NT2/D1 (cell line): ENCODE data around the gene CD46.

Source experiments
- DNase-seq: peaks from one replicate; pipeline ENCODE4 v3.0.0-alpha.2; 2011; ENCODE audit warnings: low read depth, low spot score
- H3K27me3 ChIP-seq: 2 replicates; pipeline ENCODE4 v1.6.0; 2011; ENCODE audit warnings: mild to moderate bottlenecking; ENCODE audit not compliant: insufficient read length, insufficient read depth
- H3K36me3 ChIP-seq: 2 replicates; pipeline ENCODE4 v1.6.1; 2011; ENCODE audit warnings: mild to moderate bottlenecking, low read length, mixed read lengths; ENCODE audit not compliant: insufficient read depth, insufficient read length
- H3K4me1 ChIP-seq: 2 replicates; pipeline ENCODE4 v1.5.1; 2011; ENCODE audit not compliant: insufficient read depth, insufficient read length
- H3K4me3 ChIP-seq: 2 replicates; pipeline ENCODE4 v1.5.1; 2011; ENCODE audit warnings: low read depth; ENCODE audit not compliant: insufficient read length
- H3K9ac ChIP-seq: 2 replicates; pipeline ENCODE4 v1.6.0; 2011; ENCODE audit warnings: low read depth; ENCODE audit not compliant: insufficient read length
- H3K9me3 ChIP-seq: 2 replicates; pipeline ENCODE4 v1.5.1; 2011; ENCODE audit warnings: mild to moderate bottlenecking, low read length; ENCODE audit not compliant: insufficient read depth
- SUZ12 ChIP-seq: IDR thresholded peaks from 2 replicates; pipeline ENCODE4 v1.6.1; 2011; ENCODE audit not compliant: insufficient read length, insufficient read depth; ENCODE audit errors: extremely low read depth
- YY1 ChIP-seq: IDR thresholded peaks from 2 replicates; pipeline ENCODE4 v1.6.1; 2011; ENCODE audit not compliant: insufficient read length, insufficient read depth
- ZNF274 ChIP-seq: IDR thresholded peaks from 2 replicates; pipeline ENCODE4 v1.6.1; 2011; ENCODE audit warnings: mild to moderate bottlenecking, low read depth, low read length

The CD46 gene

GRCh38 chr1:207779008-207779407 is 27.2 kb downstream of the CD46 start:
- no peak for DNase-seq
- H3K9me3 ChIP-seq, result peaks cover 12% of the 10 kb centered on the region; the same call in 1 of the 2 replicates
- H3K36me3 ChIP-seq, result peaks cover 42% of the 10 kb centered on the region
- no peak for TF ChIP-seq YY1
- TF ChIP-seq ZNF274, result no peak
- no peak for TF ChIP-seq SUZ12
- no peak overlapping the region for H3K9ac ChIP-seq
- no peaks in the 10 kb centered on the region for H3K27me3 ChIP-seq
- H3K4me1 ChIP-seq, result no peaks in the 10 kb centered on the region
- H3K4me3 ChIP-seq, result no peak overlapping the region

- Histone ChIP-seq H3K9ac (no peak overlapping the region), H3K9me3 (peaks cover 12% of the 10 kb centered on the region; the same call in 1 of the 2 replicates), H3K36me3 (peaks cover 49% of the 10 kb centered on the region), H3K27me3 (no peaks in the 10 kb centered on the region), H3K4me3 (no peak overlapping the region), H3K4me1 (no peaks in the 10 kb centered on the region)
- TF ChIP-seq SUZ12 (no peak), YY1 (no peak), ZNF274 (no peak)
- DNase-seq, result no peak
These were observed 29.5 kb downstream of the CD46 start for GRCh38 chr1:207781312-207781711.

DNA sequence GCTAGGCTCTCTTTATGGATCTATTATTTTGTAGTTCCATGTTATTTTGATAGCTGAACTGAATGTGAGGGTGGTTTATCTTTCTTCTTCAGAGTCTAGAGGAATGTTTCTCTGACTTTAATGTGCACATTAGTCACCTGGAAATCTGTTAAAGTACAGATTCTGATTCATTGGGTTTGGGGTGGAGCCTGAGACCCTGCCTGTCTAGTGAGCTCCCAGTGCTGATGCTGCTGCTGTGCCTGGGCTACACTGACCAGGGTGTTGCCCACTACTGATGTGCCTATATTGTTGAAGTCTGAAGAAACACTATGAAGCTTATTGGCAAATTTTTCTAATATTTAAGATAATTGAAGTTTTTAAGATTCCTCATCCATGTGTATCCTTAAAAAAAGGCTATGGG is 35.9 kb downstream of the CD46 start:
- Histone ChIP-seq H3K9me3 (no peaks in the 10 kb centered on the region), H3K4me1 (no peaks in the 10 kb centered on the region), H3K4me3 (no peak overlapping the region), H3K36me3 (peaks cover 65% of the 10 kb centered on the region), H3K9ac (no peak overlapping the region), H3K27me3 (no peaks in the 10 kb centered on the region)
- TF ChIP-seq SUZ12 (no peak), YY1 (no peak), ZNF274 (no peak)
- no peak for DNase-seq

- Histone ChIP-seq H3K4me3 (no peak overlapping the region), H3K9ac (no peak overlapping the region), H3K27me3 (no peaks in the 10 kb centered on the region), H3K4me1 (no peaks in the 10 kb centered on the region), H3K36me3 (peaks cover 63% of the 10 kb centered on the region), H3K9me3 (no peaks in the 10 kb centered on the region)
- DNase-seq, result no peak
- TF ChIP-seq YY1, result no peak
- TF ChIP-seq SUZ12, result no peak
These were observed 37.5 kb downstream of the CD46 start for GRCh38 chr1:207789386-207789785.

- TF ChIP-seq SUZ12, result no peak
- TF ChIP-seq ZNF274, result no peak
- no peak for TF ChIP-seq YY1
- no peak for DNase-seq
These were observed 38.2 kb downstream of the CD46 start for GRCh38 chr1:207789792-207790787.

GRCh38 chr1:207791290-207791689 is 39.4 kb downstream of the CD46 start:
- no peaks in the 10 kb centered on the region for H3K4me1 ChIP-seq
- H3K4me3 ChIP-seq, result no peak overlapping the region
- no peak for DNase-seq
- peaks cover 64% of the 10 kb centered on the region for H3K36me3 ChIP-seq
- TF ChIP-seq YY1 (no peak), ZNF274 (no peak), SUZ12 (no peak)
- no peak overlapping the region for H3K9ac ChIP-seq
- H3K9me3 ChIP-seq, result no peaks in the 10 kb centered on the region
- H3K27me3 ChIP-seq, result no peaks in the 10 kb centered on the region

More at GRCh38 chr1:207789792-207790787, 38.2 kb downstream of the CD46 start:
- H3K9ac ChIP-seq, result no peak overlapping the region
- H3K9me3 ChIP-seq, result no peaks in the 10 kb centered on the region
- H3K27me3 ChIP-seq, result no peaks in the 10 kb centered on the region
- H3K4me3 ChIP-seq, result no peak overlapping the region
- no peaks in the 10 kb centered on the region for H3K4me1 ChIP-seq
- H3K36me3 ChIP-seq, result peaks cover 62% of the 10 kb centered on the region

DNA sequence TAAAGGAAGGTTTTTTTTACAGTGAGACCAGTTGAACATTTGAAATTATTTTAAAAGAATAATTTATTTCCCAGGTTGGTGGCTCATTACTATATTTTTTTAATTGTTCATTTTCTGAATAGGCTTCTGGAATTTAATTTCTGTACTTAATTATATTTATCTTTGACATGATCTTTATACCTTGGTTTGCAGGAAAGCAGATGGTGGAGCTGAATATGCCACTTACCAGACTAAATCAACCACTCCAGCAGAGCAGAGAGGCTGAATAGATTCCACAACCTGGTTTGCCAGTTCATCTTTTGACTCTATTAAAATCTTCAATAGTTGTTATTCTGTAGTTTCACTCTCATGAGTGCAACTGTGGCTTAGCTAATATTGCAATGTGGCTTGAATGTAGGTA is 41.5 kb downstream of the CD46 start:
- TF ChIP-seq SUZ12, result no peak
- no peak for TF ChIP-seq ZNF274
- TF ChIP-seq YY1, result no peak
- H3K4me1 ChIP-seq, result no peaks in the 10 kb centered on the region
- H3K36me3 ChIP-seq, result peaks cover 49% of the 10 kb centered on the region
- no peak overlapping the region for H3K9ac ChIP-seq
- no peaks in the 10 kb centered on the region for H3K27me3 ChIP-seq
- no peak overlapping the region for H3K4me3 ChIP-seq
- H3K9me3 ChIP-seq, result no peaks in the 10 kb centered on the region
- DNase-seq, result no peak

- Histone ChIP-seq H3K4me1 (no peaks in the 10 kb centered on the region), H3K36me3 (peaks cover 46% of the 10 kb centered on the region), H3K9me3 (no peaks in the 10 kb centered on the region), H3K9ac (no peak overlapping the region), H3K4me3 (no peak overlapping the region), H3K27me3 (no peaks in the 10 kb centered on the region)
- TF ChIP-seq YY1 (no peak), ZNF274 (no peak), SUZ12 (no peak)
- DNase-seq, result no peak
These were observed 43.0 kb downstream of the CD46 start for GRCh38 chr1:207794861-207795260.
